GM19351 (cell line): Measurements from ENCODE around the gene DACH1.

Source experiments
- ATAC-seq: cut with Tn5 transposase; IDR thresholded peaks from one replicate; pipeline ENCODE4 v1.9.1; 2021; ENCODE audit warnings: mild to moderate bottlenecking, moderate library complexity; ENCODE audit not compliant: unreplicated experiment

DACH1 gene

GRCh38 chr13:71437704-71438103 lies 429.3 kb downstream of the DACH1 start:
- ATAC-seq: no peak

GRCh38 chr13:71430681-71431080 lies 436.3 kb downstream of the DACH1 start:
- ATAC-seq: no peak

- no peak for ATAC-seq
Observed at GRCh38 chr13:71417205-71417604, 449.8 kb downstream of the DACH1 start.

GRCh38 chr13:71412231-71412630 lies 454.8 kb downstream of the DACH1 start:
- no peak for ATAC-seq

GRCh38 chr13:71408416-71408815 lies 458.6 kb downstream of the DACH1 start:
- ATAC-seq: no peak

GRCh38 chr13:71399631-71400215 lies 467.3 kb downstream of the DACH1 start:
- no peak for ATAC-seq

GRCh38 chr13:71396149-71396548 lies 470.9 kb downstream of the DACH1 start:
- no peak for ATAC-seq

- ATAC-seq: no peak
Observed at GRCh38 chr13:71395053-71395452, 472.0 kb downstream of the DACH1 start.

GRCh38 chr13:71394176-71394575 lies 472.8 kb downstream of the DACH1 start:
- ATAC-seq: no peak
